Adrenal gland (tissue), 12 donors: Measurements from ENCODE around the gene JARID2. TPM values are rescaled to one million over a fixed set of nuclear protein-coding genes. Genes with fewer than 3 reads are reported as not detected.

Source experiments
- DNase-seq, 7 donors: peaks; one replicate each; pipeline ENCODE4 v3.0.0-alpha.2; 2019 to 2020
- H3K27ac ChIP-seq, 5 donors: fragments of 200-600 bp; sonication (generic) in 4 of 5; 1 replicate in 3 of 5; 2 replicates in 2 of 5; pipeline versions ENCODE4 v1.5.1 to v1.8.0; 2016 to 2020; ENCODE audit warnings: mild to moderate bottlenecking in 1 of 5
- H3K27me3 ChIP-seq: fragments of 200-600 bp; 2 replicates; pipeline ENCODE4 v1.8.0; 2021
- H3K36me3 ChIP-seq, 2 donors: fragments of 200-600 bp; replicated peaks in 1 of 2; 1 replicate in 1 of 2; 2 replicates in 1 of 2; pipeline versions ENCODE4 v1.5.1 to v1.8.0; 2018 to 2022
- H3K4me1 ChIP-seq, 2 donors: fragments of 200-600 bp; replicated peaks in 1 of 2; 1 replicate in 1 of 2; 2 replicates in 1 of 2; pipeline versions ENCODE4 v1.5.1 to v1.8.0; 2018 to 2021
- H3K4me3 ChIP-seq, 4 donors: fragments of 200-600 bp; sonication (generic) in 3 of 4; one replicate each; pipeline ENCODE4 v1.5.1; 2016 to 2018
- H3K9me3 ChIP-seq, 3 donors: fragments of 200-600 bp; sonication (generic) in 1 of 3; replicated peaks in 1 of 3; 1 replicate in 2 of 3; 2 replicates in 1 of 3; pipeline versions ENCODE4 v1.5.1 to v1.8.0; 2016 to 2021
- CTCF ChIP-seq, 6 experiments: fragments of 450-650 bp in 4 of 6; fragments of 200-600 bp in 2 of 6; sonication (generic) in 1 of 6; IDR thresholded peaks; 1 replicate in 5 of 6; 2 replicates in 1 of 6; pipeline versions ENCODE4 v1.5.1 to v1.8.0; 2016 to 2021; ENCODE audit warnings: antibody characterized with exemption in 6 of 6, mild to moderate bottlenecking in 2 of 6, moderate library complexity in 1 of 6
- POLR2A ChIP-seq, 2 donors: fragments of 450-650 bp; IDR thresholded peaks; one replicate each; pipeline ENCODE4 v1.6.1; 2017; ENCODE audit warnings: antibody characterized with exemption in 2 of 2, mild to moderate bottlenecking in 2 of 2, moderate library complexity in 1 of 2
- WGBS, 4 donors: extraction: QIAGEN DNeasy Blood & Tissue Kit in 2 of 4; methylation state at CpG; one replicate each; pipeline versions ENCODE4 v1.1.5 to v1.1.7; 2013 to 2017; 5-methylcytosine and 5-hydroxymethylcytosine counted together
- intact Hi-C, 2 donors: fragments of 100-400 bp; cut with DNase I; formaldehyde crosslinking; loops; one replicate each; pipeline versions ENCODE4 v1.14.1 to v1.15.0; 2022 to 2023
- polyA plus RNA-seq, 3 donors: library from polyadenylated mRNA; stranded (reverse); fragments of 200-250 nt in 2 of 3; fragments of 350-450 nt in 1 of 3; fragmentation: Illumina TruSeq in 1 of 3; extraction: RNeasy Lipid Tissue Mini Kit (QIAGEN cat#74804) in 1 of 3; gene quantifications; one replicate each; pipeline ENCODE4 v1.2.3, GENCODE V29; 2013 to 2014
- total RNA-seq, 9 donors: library from RNA; depleted of rRNA in 4 of 9; stranded (reverse); fragments of >200 nt in 4 of 9; fragments of 120-200 nt in 1 of 9; fragmentation: NEBNext Ultra II Directional in 1 of 9; extraction: Animal tissue kit (Norgen Biotek cat#: 25700) in 1 of 9; gene quantifications; one replicate each; pipeline versions ENCODE4 v1.1.0 to v1.2.4, GENCODE V29; 2013 to 2023
- donor health status: healthy with polysubstance abuse.
- donor health status: Bipolar disorder and iron deficiency.
- donor health status: DM: yes; HTN: yes; CAD: no.
- donor health status: DM: no; HTN: no; CAD: no.
- donor health status: DM: no; HTN: no; CAD: no.
- donor health status: DM: yes; HTN: yes; CAD: no.

Gene JARID2
- total and polyA plus RNA-seq, 12 donors: 3.0 to 13.6 (median 8.2) TPM

GRCh38 chr6:15337582-15337981, 91.7 kb downstream of the JARID2 start:
- no peak for DNase-seq
- Histone ChIP-seq H3K9me3 (no peaks in the 10 kb centered on the region), H3K27me3 (no peaks in the 10 kb centered on the region), H3K4me1 (peaks cover 22 to 23% of the 10 kb centered on the region in 2 donors), H3K27ac (no peak overlapping the region), H3K4me3 (no peak overlapping the region), H3K36me3 (no peaks in the 10 kb centered on the region)
- intact Hi-C loops: no loop called here
- TF ChIP-seq CTCF (IDR thresholded peaks at IDR 0.05) (no peak), POLR2A (IDR thresholded peaks at IDR 0.05) (no peak)
- 85 to 95% (median 88%) methylated on average over 3 of the region's 3 CpGs for WGBS, 4 donors

- peaks cover 22% of the 10 kb centered on the region in 2 donors for H3K4me1 ChIP-seq
- WGBS, 4 donors: 75 to 85% (median 85%) methylated on average over 1 of the region's 1 CpG; no CpG with 5 or more reads in 1 of the 4 donors
- no peaks in the 10 kb centered on the region for H3K27me3 ChIP-seq
- H3K4me3 ChIP-seq: no peak overlapping the region
- no peak overlapping the region for H3K27ac ChIP-seq
- H3K9me3 ChIP-seq: no peaks in the 10 kb centered on the region
- no peak for TF ChIP-seq POLR2A (IDR thresholded peaks at IDR 0.05)
- intact Hi-C loops: no loop called here
- DNase-seq: no peak
- H3K36me3 ChIP-seq: no peaks in the 10 kb centered on the region
Measured at GRCh38 chr6:15338476-15338875, 92.6 kb downstream of the JARID2 start.

- Histone ChIP-seq H3K4me3 (no peak overlapping the region), H3K9me3 (no peaks in the 10 kb centered on the region), H3K27ac (no peak overlapping the region), H3K27me3 (no peaks in the 10 kb centered on the region), H3K36me3 (no peaks in the 10 kb centered on the region), H3K4me1 (peaks cover 22% of the 10 kb centered on the region in 2 donors)
- TF ChIP-seq POLR2A (IDR thresholded peaks at IDR 0.05) (no peak), CTCF (IDR thresholded peaks at IDR 0.05) (no peak)
- no peak for DNase-seq
- intact Hi-C loops: no loop called here
- WGBS, 4 donors: 92 to 94% (median 93%) methylated on average over 4 of the region's 4 CpGs
Measured at GRCh38 chr6:15339081-15339480, 93.2 kb downstream of the JARID2 start.

- no peaks in the 10 kb centered on the region for H3K9me3 ChIP-seq
- H3K27me3 ChIP-seq: no peaks in the 10 kb centered on the region
- TF ChIP-seq CTCF (IDR thresholded peaks at IDR 0.05) (no peak), POLR2A (IDR thresholded peaks at IDR 0.05) (no peak)
- H3K36me3 ChIP-seq: no peaks in the 10 kb centered on the region
- WGBS, 4 donors: 92 to 95% (median 95%) methylated on average over 3 of the region's 3 CpGs
- DNase-seq: no peak
- peaks cover 22 to 30% of the 10 kb centered on the region in 2 donors for H3K4me1 ChIP-seq
- no peak overlapping the region for H3K4me3 ChIP-seq
- intact Hi-C loops: no loop called here
- no peak overlapping the region for H3K27ac ChIP-seq
Measured at GRCh38 chr6:15340105-15340601, 94.3 kb downstream of the JARID2 start.

- H3K9me3 ChIP-seq: no peaks in the 10 kb centered on the region
- no peak overlapping the region for H3K27ac ChIP-seq
- no peak overlapping the region for H3K4me3 ChIP-seq
- peaks cover 22 to 32% of the 10 kb centered on the region in 2 donors for H3K4me1 ChIP-seq
- intact Hi-C loops: no loop called here
- H3K36me3 ChIP-seq: no peaks in the 10 kb centered on the region
- no peaks in the 10 kb centered on the region for H3K27me3 ChIP-seq
- 55 to 61% (median 60%) methylated on average over 4 of the region's 4 CpGs for WGBS, 4 donors
- DNase-seq: no peak
- TF ChIP-seq POLR2A (IDR thresholded peaks at IDR 0.05): no peak
Measured at GRCh38 chr6:15340775-15341174, 94.9 kb downstream of the JARID2 start.
